Stimulated activated CD4-positive, alpha-beta T cell treated with anti-CD3 and anti-CD28 coated beads, Interleukin-12 subunit alpha, Interleukin-12 subunit beta, amount 100 ng/mL, for 48 hours (primary cell): ENCODE measurements around the gene ADCY3.

Experiments
- DNase-seq, 3 donors: peaks; one replicate each; pipeline ENCODE4 v3.0.0-alpha.2; 2020; ENCODE audit warnings: low read depth in 2 of 3, low spot score in 1 of 3

ADCY3 gene

DNA sequence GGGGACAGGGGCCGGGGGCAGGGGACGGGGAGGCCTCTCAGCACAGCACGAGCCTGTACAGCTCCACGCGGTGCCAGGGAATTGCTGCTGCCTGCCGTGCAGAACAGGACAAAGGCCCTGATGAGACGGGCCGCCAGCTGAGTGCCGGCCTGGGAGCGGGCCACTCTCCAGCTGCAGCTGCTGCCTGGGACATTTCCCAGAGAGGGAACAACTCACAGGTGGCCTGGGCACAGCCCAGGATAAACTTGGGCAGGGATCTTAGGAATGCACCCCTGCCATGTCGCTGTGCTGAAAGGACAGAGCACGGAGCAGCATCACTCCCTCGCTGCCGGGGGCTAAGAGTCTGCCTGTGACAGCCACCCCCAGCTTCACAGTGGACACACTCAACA is 88.0 kb downstream of the ADCY3 start:
- DNase-seq: no peak

DNA sequence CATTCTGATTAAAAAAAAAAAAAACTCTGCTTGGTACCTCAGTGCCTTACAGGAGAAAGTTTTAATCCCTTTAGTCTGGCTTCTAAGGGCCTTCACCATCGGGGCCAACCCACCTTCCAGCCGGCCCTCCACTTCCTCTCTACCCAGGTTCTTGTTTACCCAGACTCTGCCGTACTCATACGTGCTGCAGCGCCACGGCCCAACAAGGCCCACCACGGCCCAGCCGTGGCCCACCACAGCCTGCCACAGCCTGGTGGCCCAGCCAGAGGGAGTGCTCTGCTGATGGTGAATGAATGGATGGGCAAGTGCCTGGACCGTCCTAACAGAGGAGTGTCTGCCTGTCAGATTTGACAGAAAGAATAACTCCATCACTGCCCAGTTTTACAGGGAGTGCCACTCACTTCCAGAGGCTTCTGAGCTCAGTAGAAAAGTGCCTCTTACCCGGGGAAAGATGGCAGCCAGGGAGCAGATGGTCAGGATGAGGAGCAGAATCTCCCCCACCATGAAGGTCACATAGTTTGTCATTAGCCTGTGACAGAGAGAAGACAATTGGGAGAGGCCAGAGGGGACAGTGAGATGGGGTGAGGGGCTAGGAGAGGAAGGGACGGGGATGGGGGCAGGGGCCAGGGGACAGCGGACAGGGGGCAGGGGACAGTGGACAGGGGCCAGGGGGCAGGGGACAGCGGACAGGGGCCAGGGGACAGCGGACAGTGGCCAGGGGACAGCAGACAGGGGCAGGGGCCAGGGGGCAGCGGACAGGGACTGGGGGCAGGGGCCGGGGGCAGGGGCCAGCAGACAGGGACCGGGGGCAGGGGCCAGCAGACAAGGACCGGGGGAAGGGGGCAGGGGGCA is 88.6 kb downstream of the ADCY3 start:
- DNase-seq: no peak

DNA sequence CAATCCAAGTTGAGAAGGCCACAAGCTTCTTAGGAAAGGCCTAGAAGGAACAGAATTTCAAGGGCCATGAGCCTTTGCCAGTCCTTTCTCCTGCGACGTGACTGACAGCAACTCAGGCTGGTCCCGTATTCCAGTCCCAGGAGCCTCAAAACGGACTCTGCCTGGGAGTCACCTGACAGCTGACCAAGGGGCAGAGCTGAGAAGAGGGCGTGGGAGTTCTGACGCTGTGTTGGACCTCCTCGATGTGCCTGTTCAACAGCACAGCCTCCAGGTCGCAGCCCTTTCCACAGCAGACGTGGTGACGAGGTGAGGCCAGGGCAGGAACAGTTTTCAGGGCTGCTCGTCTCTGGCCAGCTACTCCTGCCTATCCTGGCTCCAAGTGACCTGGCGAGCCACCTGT is 89.3 kb downstream of the ADCY3 start:
- DNase-seq: no peak

DNA sequence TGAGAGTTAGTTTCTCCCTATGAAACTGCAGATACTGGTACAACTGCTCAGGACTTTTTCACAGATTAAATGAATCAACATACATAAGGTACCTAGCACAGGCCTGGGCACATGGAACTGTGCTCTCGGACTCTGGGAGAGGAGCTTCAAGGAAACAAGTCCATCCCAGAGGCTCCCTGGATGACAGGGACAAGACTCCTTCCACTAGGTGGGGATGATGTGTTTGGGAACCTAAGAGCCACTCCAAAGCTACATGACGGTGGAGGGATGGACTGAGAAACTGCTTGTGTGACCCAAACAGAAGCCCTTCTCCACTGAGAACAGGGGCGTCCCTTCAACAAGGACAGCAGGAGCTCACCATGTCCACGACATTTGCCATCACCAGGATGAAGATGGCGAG is 89.7 kb downstream of the ADCY3 start:
- DNase-seq: no peak

DNA sequence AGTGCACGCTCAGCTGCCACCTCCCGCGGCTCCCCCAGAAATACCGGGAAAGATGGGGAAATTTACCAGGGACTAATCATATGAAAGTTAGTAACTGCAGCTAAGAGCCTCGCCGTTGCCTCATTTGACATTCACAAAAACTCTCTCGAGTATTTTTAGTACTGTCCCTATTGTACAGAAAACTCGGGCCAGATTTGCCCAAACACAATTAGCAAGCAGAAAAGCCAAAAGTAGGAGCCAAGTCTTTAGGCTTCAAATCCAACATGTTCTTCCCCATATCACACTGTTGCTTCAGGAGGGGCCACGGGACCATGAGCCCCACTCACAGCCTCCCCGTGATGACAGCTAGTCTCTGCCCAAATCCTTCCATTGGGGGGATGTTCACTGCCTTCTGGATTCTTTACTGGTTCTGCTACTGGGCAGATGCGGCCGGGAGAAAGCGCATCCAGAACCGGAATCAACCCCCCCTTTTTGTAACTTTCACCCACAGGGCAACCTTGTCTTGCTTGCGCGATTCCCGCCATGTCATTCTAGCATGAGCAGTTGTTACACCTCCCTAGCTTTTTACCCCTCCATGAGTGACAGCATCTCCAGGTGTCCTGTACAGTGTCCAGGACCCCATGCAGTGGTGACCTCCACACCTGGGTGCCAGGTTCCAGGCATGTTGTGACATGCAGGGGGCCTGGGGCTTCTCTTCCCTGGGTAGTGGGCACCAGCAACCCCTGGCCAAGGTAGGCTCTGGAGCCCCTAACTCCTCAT is 91.6 kb downstream of the ADCY3 start:
- DNase-seq: no peak

DNA sequence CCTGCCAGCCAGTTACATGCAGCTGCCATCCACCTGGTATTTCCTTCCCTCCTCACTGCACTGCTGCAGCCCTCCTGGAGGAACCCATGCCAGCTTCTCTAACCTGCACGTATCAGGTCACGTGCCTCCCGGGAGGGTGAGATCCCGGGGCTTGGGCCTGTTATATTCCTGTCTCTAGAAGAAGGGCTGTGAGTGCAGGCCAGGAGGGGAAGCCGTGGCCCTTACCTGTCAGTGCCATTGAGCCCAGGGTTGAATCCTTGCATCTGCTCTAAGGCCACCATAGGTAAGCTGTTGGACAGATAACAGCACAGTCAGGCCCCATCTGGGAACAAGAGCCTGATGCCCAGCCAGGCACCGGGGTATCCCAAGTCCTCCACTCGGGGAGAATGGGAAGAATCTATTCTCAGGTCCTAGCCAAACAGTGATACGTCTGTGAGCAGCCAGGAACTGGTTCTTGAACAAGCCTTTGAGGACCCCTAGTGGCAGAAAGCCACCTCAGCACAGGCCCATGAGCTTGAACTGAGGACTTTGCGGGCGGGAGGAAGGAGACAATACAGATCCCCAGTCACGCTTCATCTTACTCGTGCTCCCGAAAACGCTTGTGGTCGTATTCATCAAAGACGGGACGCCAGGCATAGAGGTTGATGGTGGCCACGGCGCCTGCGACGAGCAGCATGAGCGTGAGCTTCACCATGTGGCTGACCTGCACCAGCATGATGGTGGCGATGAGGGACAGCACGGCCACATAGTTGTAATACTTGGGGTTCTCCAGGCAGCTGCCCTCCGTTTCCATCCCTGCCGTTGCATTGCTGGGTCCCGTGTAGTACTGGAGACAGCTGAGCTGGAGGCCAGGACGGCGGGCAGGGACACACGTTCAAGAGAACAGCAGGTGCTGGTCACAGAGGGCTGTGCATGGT is 92.5 kb downstream of the ADCY3 start:
- peak; percentile 58 to 61 (median 58) for DNase-seq

DNA sequence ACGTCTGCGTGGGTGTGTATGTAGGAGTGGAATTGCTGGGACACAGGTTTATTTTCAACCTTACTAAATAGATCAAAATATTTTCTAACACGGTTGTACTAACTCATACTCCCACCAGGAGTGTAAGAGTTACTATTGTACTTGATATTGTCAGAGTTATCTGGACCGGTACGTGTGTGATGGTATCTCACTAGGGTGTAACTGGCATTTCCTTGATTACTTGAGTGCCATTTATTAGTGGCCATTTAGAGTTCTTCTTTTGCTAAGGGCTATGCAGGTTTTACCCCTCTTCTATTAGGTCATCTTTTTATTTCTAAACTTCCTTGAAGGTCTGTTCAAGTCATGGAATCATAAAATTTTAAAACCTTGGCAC is 93.3 kb downstream of the ADCY3 start:
- DNase-seq: no peak

DNA sequence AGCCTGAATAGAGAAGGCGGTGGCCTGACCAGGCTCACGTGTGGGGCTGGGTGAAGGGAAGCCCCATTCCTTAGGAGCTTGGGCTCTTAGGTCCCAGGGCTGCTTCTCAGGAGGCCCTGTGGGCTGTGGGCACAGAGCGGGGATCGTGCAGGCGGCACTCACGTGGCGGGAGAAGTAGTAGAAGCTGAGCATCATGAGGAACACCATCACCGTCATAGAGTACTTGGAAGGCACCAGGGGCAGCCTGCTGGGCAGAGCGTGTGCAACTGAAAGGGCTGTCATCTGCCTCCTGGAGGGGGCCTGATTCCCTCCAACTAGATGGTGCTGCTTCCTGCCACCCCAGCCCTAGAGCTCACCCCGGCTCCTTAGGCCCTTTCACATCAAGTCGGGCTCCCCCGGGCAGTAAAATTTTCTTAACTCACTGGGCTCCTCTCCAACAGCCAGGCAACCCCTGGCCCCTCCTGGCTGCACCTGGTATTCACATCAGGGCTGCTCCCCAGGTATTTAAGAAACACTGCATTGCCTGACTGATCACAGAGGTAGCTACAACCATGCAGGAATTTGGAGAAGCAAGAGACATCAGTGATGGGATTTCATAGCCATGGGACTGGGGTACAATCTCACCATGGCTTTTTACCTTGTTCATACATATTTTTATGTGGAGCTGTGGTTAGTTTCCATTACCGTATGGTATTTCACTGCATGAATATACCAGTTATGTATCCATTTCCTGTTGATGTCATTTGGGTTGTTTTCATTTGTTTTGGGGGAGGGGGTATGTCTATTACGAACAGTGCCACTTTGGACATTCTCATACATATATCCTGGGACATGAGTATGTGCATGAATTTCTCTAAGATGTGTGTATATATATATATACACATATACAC is 93.9 kb downstream of the ADCY3 start:
- DNase-seq: no peak

DNA sequence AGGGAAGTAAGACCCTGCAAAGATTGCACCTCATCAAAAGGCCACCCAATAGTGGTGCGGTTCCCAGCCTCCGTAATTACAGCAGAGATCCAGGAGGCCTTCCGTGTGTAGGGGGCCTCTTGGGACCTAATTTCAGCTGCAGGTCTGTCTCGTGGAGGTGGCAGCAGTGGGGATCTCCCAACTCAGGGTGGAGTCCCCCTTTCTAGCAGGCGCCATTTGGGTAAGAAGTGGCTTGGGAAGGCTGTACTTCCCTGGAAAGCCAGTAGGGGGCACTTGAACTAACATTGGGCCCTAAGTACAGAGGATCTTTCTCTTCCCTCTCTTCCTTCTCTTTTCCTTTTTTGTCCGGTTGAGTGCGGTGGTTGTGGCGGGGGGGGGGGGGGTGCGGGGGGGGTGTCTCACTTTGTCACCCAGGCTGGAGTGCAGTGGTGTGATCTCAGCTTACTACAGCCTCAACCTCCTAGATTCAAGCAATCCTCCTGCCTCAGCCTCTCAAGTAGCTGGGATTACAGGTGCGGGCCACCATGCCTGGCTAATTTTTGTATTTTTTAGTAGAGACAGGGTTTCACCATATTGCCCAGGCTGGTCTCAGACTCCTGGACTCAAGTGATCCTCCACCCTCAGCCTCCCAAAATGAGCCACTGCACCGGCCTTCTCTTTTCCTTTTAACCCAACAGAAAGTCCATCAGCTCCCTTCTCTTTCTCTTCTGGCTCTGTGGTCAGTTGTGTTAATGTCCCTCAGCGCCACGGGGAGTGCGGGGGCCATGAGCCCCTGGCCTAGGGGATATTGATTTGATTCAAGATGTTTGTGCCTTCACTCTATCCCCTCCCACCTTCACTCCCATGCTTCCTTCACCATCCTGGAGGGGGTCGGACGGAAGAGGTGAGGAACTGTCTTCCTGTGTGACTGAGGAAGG is 94.8 kb downstream of the ADCY3 start:
- peak; percentile 22 to 29 (median 26) for DNase-seq

DNA sequence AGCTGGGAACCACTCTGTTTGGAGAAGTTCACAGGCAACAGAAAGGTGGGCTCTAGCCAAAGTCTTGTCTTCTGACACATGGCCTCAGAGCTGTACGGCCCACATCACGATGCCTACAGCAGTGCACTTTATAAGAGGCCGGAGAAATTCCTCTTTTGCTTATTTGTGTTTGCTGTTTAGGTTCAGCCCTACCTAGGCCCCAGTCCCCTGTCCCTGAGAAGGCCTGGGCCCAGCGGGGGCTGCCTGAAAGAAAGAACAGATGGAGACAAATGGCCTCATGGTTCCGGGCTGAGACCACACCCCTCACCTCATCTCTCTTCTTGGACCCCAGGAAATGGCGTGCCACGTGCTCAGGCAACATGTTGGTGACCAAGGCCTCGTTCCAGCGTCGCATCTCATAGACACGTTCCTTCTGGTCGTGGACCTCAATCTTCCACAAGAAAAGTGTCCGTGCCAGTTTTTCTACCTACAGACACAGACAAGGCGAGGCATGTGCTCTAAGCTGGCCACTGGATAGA is 95.9 kb downstream of the ADCY3 start:
- no peak for DNase-seq

DNA sequence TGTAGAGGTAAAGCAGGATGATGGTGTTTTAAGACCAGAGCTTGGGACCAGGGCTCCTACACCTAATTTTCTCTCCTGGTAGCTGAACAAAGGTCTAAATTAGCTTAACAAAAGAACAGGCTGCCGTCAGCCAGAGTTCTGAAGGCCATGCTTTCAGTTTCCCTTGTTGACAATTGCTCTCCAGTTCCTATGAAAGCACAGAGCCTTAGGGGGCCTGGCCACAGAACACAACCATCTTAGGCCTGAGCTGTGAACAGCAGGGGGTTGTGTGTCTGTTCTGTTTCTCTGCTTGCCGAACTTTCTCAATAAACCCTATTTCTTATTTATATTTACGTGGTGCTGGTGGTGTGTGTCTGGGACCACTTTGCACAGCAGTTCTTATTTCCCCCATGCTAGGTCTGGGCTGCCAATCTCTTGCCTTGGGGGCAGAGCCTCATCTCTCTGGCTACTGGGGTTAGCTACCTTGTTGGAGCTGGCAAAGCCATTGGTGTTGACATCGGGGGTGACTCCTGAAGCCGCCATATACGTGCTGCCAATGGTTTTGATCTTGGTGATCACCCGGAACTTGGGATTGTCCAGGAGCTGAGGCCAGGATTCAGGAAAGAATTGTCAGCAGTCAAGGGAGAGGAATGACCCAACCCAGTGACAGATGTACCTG is 97.9 kb downstream of the ADCY3 start:
- DNase-seq: no peak

DNA sequence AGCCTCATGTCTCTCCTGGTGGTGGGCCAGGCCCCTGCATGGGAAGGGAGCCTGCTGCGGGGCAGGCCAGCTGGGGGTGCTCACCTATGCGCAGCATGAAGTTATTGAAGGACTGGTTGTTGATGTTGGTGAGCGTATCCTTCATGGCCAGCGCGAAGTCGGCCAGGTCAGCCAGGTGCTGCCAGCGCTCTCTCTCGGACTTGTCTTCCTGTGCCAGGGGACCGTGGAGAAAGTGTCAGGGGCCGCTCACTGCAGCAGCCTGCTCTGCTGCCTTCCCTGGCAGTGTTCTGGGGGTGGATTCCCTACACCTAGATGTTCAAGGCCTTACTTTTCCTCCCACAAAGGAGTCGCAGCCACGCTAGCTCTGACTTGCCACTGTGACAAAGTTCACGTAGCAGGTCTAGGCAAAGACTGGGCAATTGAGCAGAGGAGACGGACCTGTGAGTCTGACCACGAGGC is 98.6 kb downstream of the ADCY3 start:
- no peak for DNase-seq

DNA sequence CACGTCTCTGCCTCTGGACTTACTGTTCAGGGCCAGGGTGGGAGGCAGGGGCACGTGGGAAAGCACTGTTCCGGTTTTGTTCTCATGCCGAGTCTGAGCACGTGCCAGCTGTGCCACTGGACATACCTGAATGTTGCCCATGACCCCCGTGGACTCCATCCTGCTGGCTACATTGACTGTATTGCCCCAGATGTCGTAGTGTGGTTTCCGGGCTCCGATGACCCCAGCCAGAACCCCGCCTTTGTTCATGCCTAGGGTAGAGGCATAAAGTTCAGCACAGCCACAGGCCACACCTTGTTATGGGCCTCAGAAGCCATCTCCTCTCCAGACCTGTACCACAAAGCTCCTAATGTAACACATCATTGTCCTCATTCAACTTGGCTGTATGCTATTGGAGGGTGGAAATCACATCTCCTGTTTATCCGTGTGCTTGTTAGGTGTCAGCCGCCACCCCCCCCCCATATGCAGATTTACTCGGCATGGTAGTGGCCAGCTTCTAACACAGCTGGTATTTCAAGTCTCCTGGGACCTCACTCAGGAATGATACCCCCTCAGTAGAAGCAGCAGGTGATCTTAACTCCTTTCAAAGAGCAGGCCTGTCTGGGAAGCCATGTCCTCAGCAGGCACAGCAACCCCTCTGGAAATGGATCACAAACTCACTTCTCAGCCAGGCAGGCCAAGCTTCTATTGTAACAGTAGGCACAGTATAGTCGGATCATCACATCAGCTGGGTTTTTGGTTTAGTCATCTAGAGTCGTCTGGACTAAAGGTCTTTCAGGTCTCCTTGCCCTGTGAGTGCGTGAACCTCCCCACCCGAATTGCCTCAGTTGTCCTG is 99.2 kb downstream of the ADCY3 start:
- no peak for DNase-seq

DNA sequence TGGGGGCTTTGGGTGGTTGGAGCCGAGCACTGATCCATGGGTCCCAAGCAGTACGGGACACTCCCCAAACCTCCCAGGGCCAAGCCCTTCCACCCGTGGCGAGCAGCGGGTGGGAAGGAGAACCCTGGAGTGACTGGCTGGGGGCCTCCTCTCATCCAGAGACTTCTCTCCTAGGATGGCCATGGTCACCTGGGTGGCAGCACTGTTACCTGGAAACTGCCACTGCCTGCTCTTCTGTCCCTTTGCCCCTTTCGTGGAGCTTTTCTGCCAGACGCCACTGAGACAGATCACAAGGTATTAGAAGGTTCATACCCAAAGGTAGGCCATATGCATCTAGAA is 99.9 kb downstream of the ADCY3 start:
- no peak for DNase-seq

DNA sequence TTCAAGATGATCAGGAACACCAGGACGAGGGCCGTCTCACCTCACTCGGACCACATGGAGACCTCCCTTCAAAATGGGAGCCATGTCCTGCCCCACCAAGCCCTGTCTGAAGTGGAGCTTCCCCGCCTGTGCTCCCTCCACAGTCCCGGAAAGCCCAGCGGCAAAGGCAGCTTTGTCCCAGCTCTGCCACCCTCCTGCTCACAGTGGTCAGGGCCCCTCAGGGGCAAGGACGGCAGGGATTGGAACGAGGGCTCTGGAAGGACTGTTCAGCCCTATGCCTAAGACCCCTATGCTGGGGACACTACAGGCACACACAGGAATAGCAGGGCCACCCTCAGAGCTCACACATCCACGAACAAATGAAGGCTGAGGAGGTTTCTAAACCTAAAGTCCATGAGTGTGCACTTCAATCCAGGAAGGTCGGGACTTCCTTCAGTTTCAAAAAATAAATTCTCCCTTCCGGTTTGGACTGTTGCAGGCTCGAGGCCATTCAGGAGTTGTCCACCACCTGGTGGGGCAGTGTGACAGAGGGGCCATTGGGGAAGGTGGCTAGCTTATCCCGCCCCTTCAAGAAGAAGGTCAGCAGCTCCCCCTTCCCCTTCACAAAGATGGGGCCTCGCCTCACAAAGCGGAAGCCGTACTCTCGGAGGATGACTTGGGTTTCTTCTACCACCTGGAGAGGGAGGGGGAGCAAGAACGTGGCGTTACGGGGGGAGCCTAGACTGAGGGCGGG is 100.4 kb downstream of the ADCY3 start:
- no peak for DNase-seq

DNA sequence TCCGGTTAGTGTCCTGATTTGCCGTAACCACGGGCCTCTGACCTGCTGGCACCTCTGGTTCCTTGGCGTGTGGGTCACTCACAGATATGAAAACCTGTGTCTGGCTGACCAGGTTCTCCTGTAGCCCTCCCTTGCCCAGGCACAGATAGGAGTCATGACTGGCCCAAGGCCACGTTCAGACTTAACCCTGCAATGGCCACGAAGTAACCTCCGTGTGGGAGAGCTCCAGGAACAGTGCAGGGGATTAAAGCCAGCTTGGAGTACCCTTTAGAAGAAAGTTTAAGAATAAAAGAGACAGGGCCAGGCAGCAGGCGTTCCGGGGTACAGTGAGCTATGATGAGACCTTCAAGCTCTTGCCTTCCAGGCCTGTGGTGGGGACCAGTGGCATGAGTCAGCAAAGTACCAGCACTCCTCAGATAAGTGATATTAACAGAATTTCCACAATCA is 101.3 kb downstream of the ADCY3 start:
- no peak for DNase-seq

DNA sequence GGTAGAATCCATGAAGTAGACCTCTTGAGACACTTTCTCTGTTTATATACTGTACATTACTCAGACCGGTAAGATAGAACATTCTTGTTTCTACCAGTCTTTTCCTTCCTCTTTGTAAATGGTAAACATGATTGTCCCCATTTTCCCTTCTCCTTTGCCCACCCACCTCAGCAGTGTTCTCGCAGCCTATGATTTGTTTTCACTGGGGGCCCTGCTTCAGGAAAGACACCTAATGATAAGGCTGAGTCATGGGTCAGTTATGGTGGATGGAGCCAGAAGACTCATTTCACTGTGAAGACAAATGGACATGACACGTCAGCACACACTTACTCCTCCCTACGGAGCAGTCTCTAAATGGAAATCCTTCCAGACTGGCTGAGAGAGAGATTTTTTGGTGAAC is 103.2 kb downstream of the ADCY3 start:
- DNase-seq: no peak
